ENCODE data around the gene RNF113A.
"Not testable (repeated sequence)": the region's sequence is repeated elsewhere in the genome, so short reads cannot be mapped to it uniquely, and the experiment has no call there.

Gene RNF113A

GRCh38 chrX:119828446-119828845 lies 43.1 kb downstream of the RNF113A start:
- DNase-seq = no peak

GRCh38 chrX:119826399-119826959 lies 45.1 kb downstream of the RNF113A start:
- DNase-seq = no peak

- not testable (repeated sequence) for DNase-seq
These were observed 47.3 kb downstream of the RNF113A start for GRCh38 chrX:119824221-119824620.

GRCh38 chrX:119821703-119822102 lies 49.8 kb downstream of the RNF113A start:
- not testable (repeated sequence) for DNase-seq
